ENCODE measurements around the gene WDR82. TPM values are rescaled to one million over a fixed set of nuclear protein-coding genes. Genes with fewer than 3 reads are reported as not detected.
A peak's percentile ranks its signal among the peaks of the same experiment; 100 is the strongest.

WDR82 gene
- total and polyA plus RNA-seq, 10 of the 15 experiments (the other 5 are each of a cell fraction or from before 2014, with no cell fraction given) = 10.1 to 82.4 (median 48.7) TPM

DNA sequence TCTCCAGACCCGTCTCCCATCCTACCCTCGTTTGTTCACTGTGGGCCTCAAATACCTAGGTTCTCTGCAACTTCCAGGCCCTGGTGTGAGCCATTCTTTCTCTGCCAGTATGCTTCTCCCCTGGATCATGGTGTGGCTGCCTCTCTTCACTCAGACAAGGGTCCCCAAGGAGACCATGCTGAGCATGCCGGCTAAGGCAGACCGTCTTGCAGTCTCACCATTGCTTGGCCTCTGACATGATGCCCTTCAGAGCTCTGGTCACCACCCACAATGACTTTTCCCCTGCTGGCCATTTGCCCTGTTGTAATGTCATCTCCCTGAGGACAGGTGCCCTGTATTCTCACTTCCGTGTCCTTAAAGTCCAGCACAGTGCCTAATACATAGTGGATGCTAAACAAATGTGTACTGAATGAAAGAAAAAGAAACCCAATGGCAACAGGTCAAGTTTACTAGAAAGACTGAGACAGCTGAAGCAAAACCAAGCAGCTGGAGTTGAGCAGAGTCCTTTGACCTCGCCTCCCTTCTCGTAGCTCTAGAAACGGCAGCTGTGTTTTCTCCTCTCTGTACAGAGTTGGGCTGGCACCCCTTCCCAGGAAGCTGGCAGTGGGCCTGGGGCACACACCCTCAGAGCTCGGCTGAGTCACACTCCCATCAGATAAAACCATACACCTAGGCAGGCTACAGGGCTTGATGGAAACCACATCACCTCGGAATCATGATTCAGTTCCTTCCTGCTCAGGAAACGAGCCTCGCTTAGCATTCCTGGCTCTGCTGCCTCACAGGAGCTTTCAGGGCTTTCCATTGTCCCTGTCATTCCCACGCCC lies 61.7 kb downstream of the WDR82 start:
- Histone ChIP-seq H3K4me3 (no peak overlapping the region), H4K20me1 (ENCODE audit: control insufficient read depth, insufficient read depth) (no peaks in the 10 kb centered on the region), H3K27me3 (replicated peaks in 1 of 2; ENCODE audit: control insufficient read depth in 2 of 2, insufficient read depth in 2 of 2, low read length in 1 of 2) (no peaks in the 10 kb centered on the region), H2AFZ (ENCODE audit: control insufficient read depth, low read depth, low read length) (no peak overlapping the region), H3K9me3 (replicated peaks; ENCODE audit: control insufficient read depth, insufficient read depth, low read length) (no peaks in the 10 kb centered on the region), H3K4me1 (ENCODE audit: control insufficient read depth, insufficient read depth, low read length) (peaks cover 14% of the 10 kb centered on the region), H3K36me3 (ENCODE audit: control insufficient read depth in 2 of 2, insufficient read depth in 2 of 2, low read length in 1 of 2) (peaks cover 11 to 20% of the 10 kb centered on the region in 2 experiments), H3K9ac (ENCODE audit: control insufficient read depth, insufficient read depth, low read length) (no peak overlapping the region; the same call in 1 of the 2 replicates), H3K4me2 (ENCODE audit: control insufficient read depth, insufficient read depth) (no peak overlapping the region), H3K79me2 (ENCODE audit: control insufficient read depth, insufficient read depth, low read length) (no peaks in the 10 kb centered on the region), H3K27ac (ENCODE audit: control insufficient read depth, insufficient read depth) (no peak overlapping the region)
- ChIA-PET RAD21 (ENCODE audit: unreplicated experiment) (interaction anchor here (0.7 to 1.2 kb wide), 2 partner anchors 120 to 164 kb away, joined by 3 to 4 read pairs; no protein-coding TSS in a partner anchor), CTCF (interaction anchor here (1.0 to 1.9 kb wide), 5 partner anchors 9 to 230 kb away, joined by 3 to 11 read pairs (median 6); partner anchors contain the start of gene TLR9), POLR2A (interaction anchor here (0.6 to 1.5 kb wide), 2 partner anchors 9 to 15 kb away, joined by 4 to 5 read pairs; partner anchors contain the start of gene TLR9), SMC1A (ENCODE audit: uncharacterized antibody, unreplicated experiment) (interaction anchor here (10.5 kb wide), 1 partner anchor 121 kb away, joined by 112 read pairs; no protein-coding TSS in a partner anchor)
- FAIRE-seq (peak; percentile 47), DNase-seq (ENCODE audit: low read depth, low spot score) (no peak), ATAC-seq (no peak)
- WGBS (ENCODE audit: insufficient coverage, insufficient replicate concordance, low lambda C conversion rate, missing lambda C conversion rate) = 67% methylated on average over 13 of the region's 13 CpGs
- no TSS peak for BruUV-seq (replicated peaks)
- in situ Hi-C loops (cut with MboI) (no loop called here), intact Hi-C loops (cut with micrococcal nuclease; ENCODE audit: unreplicated experiment) (no loop called here)
- TF ChIP-seq KLF5 (IDR thresholded peaks at IDR 0.05; ENCODE audit: partially characterized antibody) = no peak
- TF ChIP-seq TCF7 (IDR thresholded peaks at IDR 0.05; ENCODE audit: borderline replicate concordance) = no peak
- TF ChIP-seq MEF2B (IDR thresholded peaks at IDR 0.05; ENCODE audit: partially characterized antibody, poor library complexity, severe bottlenecking) = no peak
- TF ChIP-seq RB1 (IDR thresholded peaks at IDR 0.05; ENCODE audit: borderline replicate concordance) = no peak
- no peak for TF ChIP-seq TAF1 (IDR thresholded peaks at IDR 0.05; ENCODE audit: borderline replicate concordance, low read depth, low read length)
- TF ChIP-seq, protein P1, sequence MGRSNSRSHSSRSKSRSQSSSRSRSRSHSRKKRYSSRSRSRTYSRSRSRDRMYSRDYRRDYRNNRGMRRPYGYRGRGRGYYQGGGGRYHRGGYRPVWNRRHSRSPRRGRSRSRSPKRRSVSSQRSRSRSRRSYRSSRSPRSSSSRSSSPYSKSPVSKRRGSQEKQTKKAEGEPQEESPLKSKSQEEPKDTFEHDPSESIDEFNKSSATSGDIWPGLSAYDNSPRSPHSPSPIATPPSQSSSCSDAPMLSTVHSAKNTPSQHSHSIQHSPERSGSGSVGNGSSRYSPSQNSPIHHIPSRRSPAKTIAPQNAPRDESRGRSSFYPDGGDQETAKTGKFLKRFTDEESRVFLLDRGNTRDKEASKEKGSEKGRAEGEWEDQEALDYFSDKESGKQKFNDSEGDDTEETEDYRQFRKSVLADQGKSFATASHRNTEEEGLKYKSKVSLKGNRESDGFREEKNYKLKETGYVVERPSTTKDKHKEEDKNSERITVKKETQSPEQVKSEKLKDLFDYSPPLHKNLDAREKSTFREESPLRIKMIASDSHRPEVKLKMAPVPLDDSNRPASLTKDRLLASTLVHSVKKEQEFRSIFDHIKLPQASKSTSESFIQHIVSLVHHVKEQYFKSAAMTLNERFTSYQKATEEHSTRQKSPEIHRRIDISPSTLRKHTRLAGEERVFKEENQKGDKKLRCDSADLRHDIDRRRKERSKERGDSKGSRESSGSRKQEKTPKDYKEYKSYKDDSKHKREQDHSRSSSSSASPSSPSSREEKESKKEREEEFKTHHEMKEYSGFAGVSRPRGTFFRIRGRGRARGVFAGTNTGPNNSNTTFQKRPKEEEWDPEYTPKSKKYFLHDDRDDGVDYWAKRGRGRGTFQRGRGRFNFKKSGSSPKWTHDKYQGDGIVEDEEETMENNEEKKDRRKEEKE (IDR thresholded peaks at IDR 0.05) = no peak
- no peak for TF ChIP-seq ZNF592 (IDR thresholded peaks at IDR 0.05)
- no peak for TF ChIP-seq HSF1 (IDR thresholded peaks at IDR 0.05; ENCODE audit: low read depth, low read length)
- no peak for TF ChIP-seq BHLHE40 (IDR thresholded peaks at IDR 0.05; ENCODE audit: borderline replicate concordance in 1 of 2, low read depth in 2 of 2, low read length in 1 of 2)
